PFSK-1 (cell line): ENCODE measurements around the gene VRK1.

Source experiments
- FOXP2 ChIP-seq: optimal IDR thresholded peaks from 2 replicates; pipeline ENCODE3; 2011; ENCODE audit warnings: borderline replicate concordance, control low read depth, inconsistent platforms; ENCODE audit not compliant: insufficient read depth; ENCODE audit errors: extremely low read length, extremely low read depth
- POLR2AphosphoS5 ChIP-seq: IDR thresholded peaks from 2 replicates; pipeline ENCODE4 v1.6.1; 2012; ENCODE audit warnings: low read depth, mild to moderate bottlenecking, control low read depth, low read length, moderate library complexity
- REST ChIP-seq, 2 experiments: IDR thresholded peaks; 2 replicates each; pipeline versions ENCODE4 v1.6.1 to v1.8.0; 2011 to 2012; ENCODE audit warnings: low read depth in 2 of 2, low read length in 2 of 2, control low read depth in 1 of 2, inconsistent platforms in 1 of 2, mild to moderate bottlenecking in 1 of 2, moderate library complexity in 1 of 2; ENCODE audit not compliant: insufficient read depth in 1 of 2
- SIN3A ChIP-seq: IDR thresholded peaks from 2 replicates; pipeline ENCODE4 v1.6.1; 2012; ENCODE audit warnings: mild to moderate bottlenecking, low read length, moderate library complexity, borderline replicate concordance; ENCODE audit not compliant: insufficient read depth
- TAF1 ChIP-seq: IDR thresholded peaks from 2 replicates; pipeline ENCODE4 v1.6.1; 2012; ENCODE audit warnings: low read length, control low read depth, borderline replicate concordance; ENCODE audit not compliant: insufficient read depth

VRK1 gene

GRCh38 chr14:96783915-96784224 is 13.3 kb upstream of the VRK1 start:
- TF ChIP-seq TAF1 (no peak), POLR2AphosphoS5 (no peak), REST (IDR thresholded peaks at IDR 0.05; ENCODE audit: insufficient read depth in 1 of 2, low read depth in 2 of 2, low read length in 2 of 2) (no peak), FOXP2 (no peak), SIN3A (no peak)

DNA sequence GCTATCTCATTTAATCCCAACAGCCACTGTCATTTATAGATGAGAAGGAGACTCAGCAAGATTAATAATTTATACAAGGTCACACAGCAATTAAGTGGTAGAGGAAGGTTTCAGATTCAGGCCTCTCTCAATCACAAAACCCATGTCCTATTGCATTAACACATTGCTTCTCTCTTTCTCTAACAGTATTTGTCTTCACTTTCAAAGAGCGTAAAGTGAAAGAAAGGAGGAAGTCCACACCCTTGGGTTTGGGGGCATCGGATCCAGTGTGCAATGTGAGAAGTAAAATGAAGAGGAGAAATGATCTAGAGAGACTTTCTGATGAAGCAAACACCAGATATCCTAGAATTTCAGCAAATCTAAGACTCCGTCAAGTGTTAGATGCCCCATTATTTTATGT is 7.0 kb upstream of the VRK1 start:
- TF ChIP-seq FOXP2 (no peak), SIN3A (no peak), REST (IDR thresholded peaks at IDR 0.05; ENCODE audit: insufficient read depth in 1 of 2, low read depth in 2 of 2, low read length in 2 of 2) (no peak), TAF1 (no peak), POLR2AphosphoS5 (no peak)

DNA sequence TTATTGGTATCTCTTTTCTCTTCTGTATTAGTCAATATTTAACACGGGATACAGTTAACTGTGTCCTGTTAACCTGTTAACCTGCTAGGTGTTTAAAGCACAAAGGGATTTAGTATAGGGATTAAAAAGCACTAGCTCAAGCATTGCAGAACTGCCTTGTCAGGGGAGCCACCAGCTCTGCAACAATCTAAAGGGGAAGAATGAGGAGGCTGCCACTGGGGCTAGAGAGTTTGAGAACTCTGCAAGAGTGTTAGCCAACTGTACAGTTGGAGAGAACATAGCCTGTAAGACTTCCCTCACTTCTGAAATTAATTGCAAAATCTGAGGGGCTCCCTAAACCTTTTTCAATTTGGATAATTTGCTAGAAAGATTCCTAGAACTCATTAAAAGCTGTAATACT is 6.5 kb upstream of the VRK1 start:
- TF ChIP-seq SIN3A (no peak), REST (IDR thresholded peaks at IDR 0.05; ENCODE audit: insufficient read depth in 1 of 2, low read depth in 2 of 2, low read length in 2 of 2) (no peak), POLR2AphosphoS5 (no peak), TAF1 (no peak), FOXP2 (no peak)

- TF ChIP-seq POLR2AphosphoS5 = no peak
- TF ChIP-seq TAF1 = no peak
- no peak for TF ChIP-seq SIN3A
- no peak for TF ChIP-seq REST (IDR thresholded peaks at IDR 0.05; ENCODE audit: insufficient read depth in 1 of 2, low read depth in 2 of 2, low read length in 2 of 2)
- no peak for TF ChIP-seq FOXP2
Observed at GRCh38 chr14:96792003-96792402, 5.2 kb upstream of the VRK1 start.

DNA sequence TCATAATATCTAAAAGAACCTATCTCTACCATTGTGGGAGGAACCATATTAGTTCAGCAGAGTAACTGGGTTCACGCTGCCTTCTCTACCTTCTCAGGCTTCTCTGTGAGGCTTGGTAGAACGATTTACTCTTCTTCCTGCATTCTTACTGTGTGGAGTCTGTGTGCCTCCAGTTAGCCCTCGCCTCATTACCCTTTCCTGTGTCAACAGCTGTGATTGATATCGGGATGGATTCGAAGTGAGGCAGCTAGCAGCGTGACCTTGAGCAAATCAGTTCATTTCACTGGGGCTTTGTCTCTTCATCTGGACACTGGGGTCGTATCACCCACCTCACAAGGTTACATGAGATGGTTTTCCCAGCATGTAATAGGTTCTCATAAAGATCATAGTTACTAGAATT is 4.6 kb upstream of the VRK1 start:
- no peak for TF ChIP-seq POLR2AphosphoS5
- no peak for TF ChIP-seq TAF1
- TF ChIP-seq REST (IDR thresholded peaks at IDR 0.05; ENCODE audit: insufficient read depth in 1 of 2, low read depth in 2 of 2, low read length in 2 of 2) = no peak
- TF ChIP-seq SIN3A = no peak
- no peak for TF ChIP-seq FOXP2
